T-helper 1 cell treated with Interleukin-12 subunit alpha and Interleukin-12 subunit beta and Interleukin-4 antibody, amounts not matched to agents 30 ng/mL and 1 ng/mL, for 36 hours (primary cell): ENCODE results near the gene TARS2. TPM values are rescaled to one million over a fixed set of nuclear protein-coding genes. Genes with fewer than 3 reads are reported as not detected.

Source experiments
- intact Hi-C: fragments of 100-400 bp; cut with micrococcal nuclease; formaldehyde crosslinking; loops from one replicate; pipeline ENCODE4 v1.15.1; 2024
- total RNA-seq: library from RNA; stranded (reverse); gene quantifications from 2 replicates; pipeline ENCODE4 v1.2.3, GENCODE V29; 2022

TARS2 gene
- total RNA-seq, 1 donor from 2014 or later = 40.8 TPM

DNA sequence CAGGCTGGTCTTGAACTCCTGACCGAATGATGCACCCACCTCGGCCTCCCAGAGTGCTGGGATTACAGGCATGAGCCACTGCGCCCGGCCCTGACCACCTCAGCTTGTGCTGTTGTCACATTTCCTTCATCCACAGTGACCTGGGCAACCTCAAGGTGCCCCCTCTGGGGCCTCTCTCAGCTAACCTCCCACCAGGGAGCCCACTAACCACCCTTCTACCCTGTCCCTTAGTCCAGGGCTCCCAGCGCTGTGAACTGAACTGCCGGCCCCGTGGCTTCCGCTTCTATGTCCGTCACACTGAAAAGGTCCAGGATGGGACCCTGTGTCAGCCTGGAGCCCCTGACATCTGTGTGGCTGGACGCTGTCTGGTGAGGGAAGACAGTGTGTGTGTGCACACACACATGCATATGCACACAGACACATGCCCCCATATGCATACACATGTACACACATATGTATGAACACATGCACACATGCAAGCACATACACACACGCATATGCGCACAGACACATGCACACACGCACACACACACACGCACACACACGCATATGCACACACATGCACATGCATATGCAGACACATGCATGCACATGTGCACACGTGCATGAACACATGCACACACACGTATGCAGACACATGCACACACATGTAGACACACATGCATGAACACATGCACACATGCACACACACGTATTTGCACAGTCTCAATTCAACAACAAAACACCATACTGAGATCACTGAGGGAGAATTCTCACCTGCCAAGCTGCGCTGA lies 68.2 kb downstream of the TARS2 start:
- intact Hi-C loops = no loop called here

GRCh38 chr1:150555971-150556865 lies 69.0 kb downstream of the TARS2 start:
- intact Hi-C loops = no loop called here

DNA sequence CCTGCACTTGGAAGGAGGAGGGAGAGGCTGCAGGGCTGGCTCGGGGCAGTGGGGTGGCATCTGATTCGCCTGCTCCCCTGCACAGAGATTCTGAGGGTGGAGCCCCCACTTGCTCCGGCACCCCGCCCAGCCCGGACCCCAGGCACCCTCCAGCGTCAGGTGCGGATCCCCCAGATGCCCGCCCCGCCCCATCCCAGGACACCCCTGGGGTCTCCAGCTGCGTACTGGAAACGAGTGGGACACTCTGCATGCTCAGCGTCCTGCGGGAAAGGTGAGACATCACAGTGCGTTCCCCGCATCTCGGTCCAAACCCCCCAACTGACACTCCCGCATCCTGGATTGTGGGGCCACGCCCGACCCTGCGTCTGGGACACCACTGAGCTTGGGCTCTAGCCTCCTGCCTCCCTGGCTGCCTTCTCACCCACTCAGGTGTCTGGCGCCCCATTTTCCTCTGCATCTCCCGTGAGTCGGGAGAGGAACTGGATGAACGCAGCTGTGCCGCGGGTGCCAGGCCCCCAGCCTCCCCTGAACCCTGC lies 69.9 kb downstream of the TARS2 start:
- intact Hi-C loops = no loop called here

Other genes starting within 250 kb of the TARS2 start
- gene CA14, start 229.6 kb upstream of the TARS2 start, total RNA-seq = not detected in 2 replicates
- 146 TPM in 2 replicates for gene APH1A, start 218.4 kb upstream of the TARS2 start, total RNA-seq
- gene C1orf54, start 214.6 kb upstream of the TARS2 start, total RNA-seq = 1.2 and 2.8 TPM in 2 replicates
- 1.1 and 1.5 TPM in 2 replicates for gene CIART, start 204.9 kb upstream of the TARS2 start, total RNA-seq
- 64.5 and 66.6 TPM in 2 replicates for gene MRPS21, start 193.6 kb upstream of the TARS2 start, total RNA-seq
- 93.9 and 99.3 TPM in 2 replicates for gene PRPF3, start 165.9 kb upstream of the TARS2 start, total RNA-seq
- 30.3 and 31.1 TPM in 2 replicates for gene RPRD2, start 123.3 kb upstream of the TARS2 start, total RNA-seq
- 1.4 and 1.8 TPM in 2 replicates for gene ECM1, start 20.7 kb downstream of the TARS2 start, total RNA-seq
- gene FALEC, start 28.3 kb downstream of the TARS2 start, total RNA-seq = not detected in 2 replicates
- gene ADAMTSL4, start 62.0 kb downstream of the TARS2 start, total RNA-seq = 0.95 and 1.1 TPM in 2 replicates
- 433 and 435 TPM in 2 replicates for gene MCL1, start 92.2 kb downstream of the TARS2 start, total RNA-seq
- gene ENSA, start 142.2 kb downstream of the TARS2 start, total RNA-seq = 205 and 206 TPM in 2 replicates
- 19.3 and 24.7 TPM in 2 replicates for gene GOLPH3L, start 209.7 kb downstream of the TARS2 start, total RNA-seq
- gene HORMAD1, start 233.5 kb downstream of the TARS2 start, total RNA-seq = 0.51 TPM in 1 of 2 replicates, not detected in the other